Hematopoietic multipotent progenitor cell treated with erythropoietin and hydrocortisone succinate and interleukin-3 and kit ligand, for 6 days (in vitro differentiated cells): ENCODE measurements around the gene ARL8A.

Experiments used
- DNase-seq: peaks from one replicate; pipeline ENCODE4 v3.0.0-alpha.2; 2015

ARL8A gene

DNA sequence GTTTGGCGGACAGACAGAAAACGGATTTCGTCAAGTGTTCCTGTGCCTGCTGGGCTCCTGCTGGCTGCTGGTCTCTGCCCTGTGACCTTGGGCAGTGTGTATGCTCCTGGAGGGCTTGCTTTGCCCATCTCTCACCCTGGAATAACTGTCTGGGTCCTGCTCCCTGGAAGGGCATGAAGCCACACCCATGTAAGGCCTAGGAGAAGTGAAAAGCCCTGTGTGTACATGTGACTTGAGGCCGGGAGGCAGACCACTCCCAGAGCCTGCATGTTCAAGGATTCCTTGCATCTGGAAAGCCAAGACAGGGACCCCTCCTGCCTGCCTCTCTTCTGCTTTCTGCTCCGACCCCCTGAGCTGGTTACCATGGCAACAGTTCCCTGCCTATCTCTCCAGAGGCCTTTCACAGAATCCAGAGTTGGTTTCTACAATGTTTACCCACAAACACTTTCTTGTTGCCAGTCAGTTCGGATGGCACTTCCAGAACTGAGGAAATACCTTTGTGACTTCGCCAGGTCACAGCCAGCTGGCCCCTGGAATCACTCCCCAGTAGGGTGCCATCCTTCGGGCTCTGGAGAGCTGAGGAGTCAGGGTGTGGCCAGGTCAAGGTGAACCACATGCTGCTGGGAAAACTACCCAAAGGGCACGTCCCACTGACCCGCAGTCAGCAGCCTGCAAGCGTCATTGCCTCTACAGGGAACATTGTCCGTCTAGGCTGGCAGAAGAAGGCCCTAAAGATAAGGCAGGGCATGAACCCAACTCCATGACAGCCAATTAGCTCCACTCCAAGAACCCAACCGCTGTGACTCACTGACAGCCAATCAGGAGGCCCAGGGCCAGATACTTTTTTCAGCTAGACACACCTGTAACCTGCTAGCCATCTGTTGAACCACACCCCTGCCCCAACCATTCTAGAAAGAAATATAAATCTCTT, 36.5 kb downstream of the ARL8A start:
- DNase-seq: peak; percentile 23

DNA sequence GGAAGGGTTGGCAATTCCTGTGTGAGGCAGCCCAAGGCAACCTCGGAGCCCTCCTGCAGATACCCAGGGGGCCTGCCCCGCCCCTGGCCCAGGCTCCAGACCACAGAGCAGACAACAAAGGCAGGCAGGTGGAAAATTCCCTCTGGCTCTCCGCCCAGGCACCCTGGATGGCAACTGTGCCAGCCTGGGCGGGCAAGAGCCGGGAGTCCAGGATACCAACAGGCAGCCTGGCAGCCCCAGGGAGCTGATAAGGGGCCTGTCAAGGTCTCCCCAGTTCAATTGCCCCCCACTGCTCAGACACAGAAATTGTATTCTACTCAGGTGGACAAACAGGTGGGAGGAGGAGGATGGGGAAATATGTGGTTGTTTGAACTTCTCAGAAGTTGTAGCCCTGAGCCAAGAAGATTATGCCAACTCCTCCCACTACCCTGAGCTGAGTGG, 37.2 kb downstream of the ARL8A start:
- DNase-seq: no peak

DNA sequence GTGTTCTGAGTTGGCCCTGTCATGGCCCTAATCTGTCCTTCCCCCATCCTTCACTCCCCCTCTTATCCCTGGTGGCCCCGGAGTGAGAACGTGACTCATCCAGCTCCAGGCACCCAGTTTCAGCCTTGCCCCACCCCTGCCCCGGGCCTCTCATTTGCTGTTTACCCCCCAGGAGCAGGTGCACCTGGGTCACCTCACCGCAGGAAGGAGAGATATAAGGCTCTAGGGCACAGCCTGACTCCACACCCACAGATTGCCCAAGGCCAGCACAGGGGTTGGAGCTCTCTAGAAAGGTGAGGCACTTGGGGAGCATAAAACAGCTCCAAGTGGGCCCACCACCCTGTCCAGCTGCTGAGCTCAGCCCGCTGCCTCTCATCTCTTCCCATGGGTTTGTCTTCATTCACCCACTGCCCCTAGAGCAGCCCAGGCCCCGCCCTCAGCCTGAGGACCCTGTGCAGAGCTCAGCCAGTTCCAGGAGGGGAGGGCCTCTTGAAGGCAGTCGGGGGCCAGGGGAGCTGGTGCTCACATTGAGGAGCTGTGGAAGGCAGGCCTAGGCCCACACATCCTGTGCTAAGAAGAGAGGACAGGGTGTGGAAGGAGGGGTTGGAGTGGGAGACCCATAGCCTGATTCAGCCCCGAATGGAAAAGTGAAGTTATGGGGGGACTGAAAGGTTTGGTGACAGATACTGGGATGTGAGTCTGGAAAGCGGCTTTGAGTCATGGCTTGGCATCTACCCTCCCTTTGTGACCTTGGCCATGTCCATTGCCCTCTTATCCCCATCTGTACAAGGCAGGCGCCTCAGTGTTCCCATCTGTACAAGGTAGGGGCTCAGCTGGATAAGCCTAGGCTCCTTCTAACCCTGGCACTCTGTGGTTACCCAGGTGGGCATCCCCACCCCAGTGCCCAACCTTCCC, 37.9 kb downstream of the ARL8A start:
- DNase-seq: peak; percentile 31

DNA sequence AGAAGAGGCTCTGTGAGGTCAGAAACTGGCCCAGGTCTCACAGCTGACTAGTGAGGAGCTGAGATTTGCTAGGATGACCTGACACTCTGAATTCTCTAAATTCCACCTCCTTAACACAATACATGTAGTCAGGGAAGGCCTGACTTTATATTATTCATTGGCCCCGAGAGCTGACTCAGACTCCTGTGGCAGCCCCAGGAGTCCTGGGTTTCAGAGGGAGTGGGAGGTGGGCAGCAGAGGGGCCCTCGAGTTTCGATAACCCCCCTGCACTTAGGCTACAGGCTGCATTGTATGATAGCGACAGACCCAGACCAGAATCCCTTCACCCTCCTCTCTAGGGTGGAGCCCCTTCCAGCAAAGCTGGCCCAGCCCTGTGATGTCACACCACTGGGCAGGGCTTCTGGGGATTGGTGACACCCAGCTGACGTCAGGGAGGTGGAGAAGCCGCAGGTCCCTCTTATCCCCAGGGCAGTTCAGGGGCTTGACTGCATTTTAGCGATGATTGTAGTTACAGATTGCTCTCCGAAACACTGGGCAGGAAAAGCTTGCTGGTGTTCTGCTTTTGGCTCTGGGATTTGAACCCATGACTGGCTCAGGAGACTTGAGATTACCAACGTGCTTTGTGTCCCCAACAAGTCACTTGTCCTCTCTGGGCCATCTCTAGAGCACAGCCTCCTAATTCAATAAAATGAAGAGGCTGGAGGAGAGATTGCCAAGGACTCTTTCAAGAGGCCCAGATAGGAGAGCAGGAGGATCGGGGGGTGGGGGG, 38.8 kb downstream of the ARL8A start:
- DNase-seq: peak; percentile 78

DNA sequence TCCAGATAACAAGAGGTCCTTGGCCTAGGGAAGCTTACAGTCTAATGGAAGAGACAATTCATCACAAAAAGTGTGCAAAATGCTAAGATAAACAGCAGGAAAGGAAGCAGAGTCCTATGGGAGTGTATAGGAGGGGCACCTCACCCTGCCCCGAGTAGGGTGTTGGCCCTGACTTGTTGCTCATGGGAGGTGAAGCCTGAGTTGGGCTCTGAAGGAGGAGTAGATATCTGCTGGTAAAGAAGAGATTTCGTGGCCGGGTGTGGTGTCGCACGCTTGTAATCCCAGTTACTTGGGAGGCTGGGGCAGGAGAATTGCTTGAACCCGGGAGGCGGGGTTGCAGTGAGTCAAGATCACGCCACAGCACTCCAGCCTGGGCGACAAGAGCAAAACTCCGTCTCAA, 40.5 kb downstream of the ARL8A start:
- DNase-seq: peak; percentile 32

DNA sequence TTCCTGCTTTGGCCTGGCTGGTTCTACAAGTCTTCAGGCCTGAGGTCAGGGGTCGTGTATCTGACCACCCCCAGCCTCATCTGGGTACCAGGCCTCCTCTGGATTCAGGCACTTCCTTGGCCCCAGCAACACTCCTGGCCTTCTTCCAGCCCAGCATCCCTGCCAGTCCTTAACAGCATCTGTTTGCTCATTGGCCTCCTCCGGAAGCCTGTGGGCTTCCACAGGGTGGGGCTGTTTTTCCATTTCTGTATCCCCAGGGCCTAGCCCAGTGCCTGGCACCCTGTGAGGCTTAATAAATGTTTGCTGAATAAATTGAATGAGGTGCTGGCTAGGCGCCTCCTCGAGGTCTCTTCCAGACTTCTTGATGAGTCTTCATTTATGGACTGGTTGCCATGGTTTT, 43.4 kb downstream of the ARL8A start:
- no peak for DNase-seq

DNA sequence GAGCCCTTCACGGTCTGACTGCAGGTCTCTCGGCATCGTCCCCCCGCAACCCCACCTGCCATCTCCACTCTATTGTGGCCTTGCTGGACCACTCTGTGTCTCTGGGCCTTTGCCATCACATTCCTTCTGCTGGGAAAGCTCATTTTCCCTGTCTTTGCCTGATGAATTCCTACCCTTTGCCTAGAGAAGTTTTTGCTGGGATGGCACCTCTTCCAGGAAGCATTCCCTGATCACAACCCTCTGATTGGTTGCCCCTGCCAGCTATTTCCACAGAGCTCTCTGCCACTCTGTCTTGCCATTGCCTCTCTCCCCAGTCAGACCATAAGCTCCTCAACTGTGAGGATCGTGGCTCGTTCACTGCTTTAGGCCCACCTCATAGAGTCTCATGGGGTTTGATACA, 50.7 kb downstream of the ARL8A start:
- no peak for DNase-seq

DNA sequence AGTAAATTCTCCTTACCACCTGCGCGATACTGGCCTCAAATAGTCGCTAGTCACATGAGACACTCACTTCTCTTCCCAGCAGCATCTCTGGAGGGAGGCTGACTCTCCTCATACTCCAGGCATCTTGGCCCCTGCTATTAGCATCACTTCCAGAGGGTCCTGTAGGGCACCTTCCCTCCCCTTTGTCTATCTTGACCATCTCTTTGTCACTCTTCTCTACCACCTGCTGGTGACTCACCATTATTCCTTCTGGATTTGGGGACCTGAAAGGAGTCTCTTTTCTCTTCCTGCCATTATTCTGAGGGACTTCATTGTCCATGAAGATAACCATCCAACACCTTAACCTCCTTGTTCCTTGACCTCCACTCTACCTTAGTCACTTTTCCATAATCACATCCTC, 53.5 kb downstream of the ARL8A start:
- DNase-seq: no peak

DNA sequence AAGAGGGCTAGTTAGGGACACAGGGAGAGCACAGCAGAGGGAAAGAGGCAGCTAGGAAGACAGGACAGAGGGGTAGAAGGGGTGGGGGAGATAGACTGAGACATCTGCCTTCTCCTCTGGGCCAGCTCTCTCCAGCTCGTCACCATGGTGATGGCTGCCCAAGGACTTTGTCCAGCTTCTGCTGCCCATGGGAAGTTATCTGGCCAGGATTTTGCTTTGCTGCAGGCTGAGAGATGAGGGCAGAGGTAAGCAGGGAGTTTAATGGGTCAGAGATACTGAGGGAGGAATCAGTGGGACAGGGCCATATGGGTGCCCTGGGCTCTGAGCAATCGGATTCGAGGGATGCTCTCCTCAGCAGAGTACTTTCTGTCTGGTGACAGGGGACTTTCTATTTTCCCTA, 56.3 kb downstream of the ARL8A start:
- no peak for DNase-seq

DNA sequence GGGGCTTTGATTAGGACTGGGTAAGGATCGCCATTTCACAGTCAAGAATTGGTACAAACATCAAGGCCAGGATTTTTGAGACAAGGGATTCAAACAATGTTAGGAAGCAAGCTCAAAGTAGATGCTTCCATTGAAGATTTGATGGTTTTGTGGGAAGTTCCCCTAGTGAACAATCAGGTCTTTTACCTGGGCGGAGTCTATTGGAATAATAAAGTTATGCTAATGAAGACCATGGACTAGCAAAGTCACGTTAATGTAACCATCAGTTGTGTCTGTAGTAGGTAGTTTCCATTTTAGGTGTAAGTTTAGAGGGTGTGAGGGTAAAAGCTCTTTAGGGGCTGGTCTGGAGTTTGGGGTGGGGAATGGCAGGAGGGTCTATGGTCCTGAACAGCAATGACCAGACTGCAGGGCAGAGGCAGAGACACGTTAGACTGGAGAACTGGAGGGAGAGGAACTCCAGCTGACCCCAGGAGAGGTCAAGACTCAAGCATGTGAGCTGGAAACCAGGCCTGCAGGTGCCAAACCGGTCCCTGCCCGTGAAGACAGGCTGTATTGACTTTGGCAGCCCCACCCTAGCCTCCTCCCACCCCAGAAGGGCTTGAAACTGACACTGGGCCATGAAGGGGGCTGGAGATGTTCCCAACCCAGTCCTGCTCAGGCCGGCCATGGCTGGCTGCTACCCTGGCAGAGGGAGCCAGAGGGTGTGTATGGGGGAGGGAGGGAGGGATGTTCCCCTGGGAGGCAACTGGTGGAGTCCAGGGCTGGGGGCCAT, 57.8 kb downstream of the ARL8A start:
- no peak for DNase-seq

DNA sequence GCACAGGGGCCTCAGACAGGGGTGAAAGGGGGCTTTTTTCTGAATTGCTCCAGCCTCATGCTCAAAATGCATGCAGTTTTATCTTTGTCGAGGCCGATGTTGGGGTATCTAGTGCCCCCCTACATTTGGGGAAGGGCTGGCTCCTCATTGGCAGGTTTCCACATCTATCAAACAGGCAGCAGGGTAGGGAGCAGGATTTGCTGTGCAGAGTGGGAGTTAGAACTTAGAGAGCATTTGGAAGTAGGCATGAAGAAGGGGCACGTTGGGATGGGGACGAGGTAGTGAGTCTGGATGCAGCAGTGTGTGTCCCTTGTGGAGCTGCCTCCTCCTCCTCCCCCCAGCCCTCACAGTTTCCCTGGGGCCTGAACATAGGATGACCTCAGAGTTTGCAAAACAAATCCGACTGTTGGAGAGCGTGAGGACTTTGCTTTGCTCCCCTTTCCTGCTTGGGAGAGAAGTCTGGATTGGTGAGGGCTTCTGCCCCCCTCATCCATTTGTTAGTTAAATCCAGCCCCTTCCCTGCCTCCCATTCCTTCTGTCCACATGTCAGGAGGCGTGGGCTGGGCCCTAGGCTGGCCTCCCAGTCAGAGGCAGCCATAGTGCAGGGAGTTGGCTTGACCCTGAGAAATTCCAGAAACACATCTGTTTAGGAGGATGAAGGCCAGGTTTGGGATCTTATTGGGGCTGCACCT, 58.7 kb downstream of the ARL8A start:
- no peak for DNase-seq

DNA sequence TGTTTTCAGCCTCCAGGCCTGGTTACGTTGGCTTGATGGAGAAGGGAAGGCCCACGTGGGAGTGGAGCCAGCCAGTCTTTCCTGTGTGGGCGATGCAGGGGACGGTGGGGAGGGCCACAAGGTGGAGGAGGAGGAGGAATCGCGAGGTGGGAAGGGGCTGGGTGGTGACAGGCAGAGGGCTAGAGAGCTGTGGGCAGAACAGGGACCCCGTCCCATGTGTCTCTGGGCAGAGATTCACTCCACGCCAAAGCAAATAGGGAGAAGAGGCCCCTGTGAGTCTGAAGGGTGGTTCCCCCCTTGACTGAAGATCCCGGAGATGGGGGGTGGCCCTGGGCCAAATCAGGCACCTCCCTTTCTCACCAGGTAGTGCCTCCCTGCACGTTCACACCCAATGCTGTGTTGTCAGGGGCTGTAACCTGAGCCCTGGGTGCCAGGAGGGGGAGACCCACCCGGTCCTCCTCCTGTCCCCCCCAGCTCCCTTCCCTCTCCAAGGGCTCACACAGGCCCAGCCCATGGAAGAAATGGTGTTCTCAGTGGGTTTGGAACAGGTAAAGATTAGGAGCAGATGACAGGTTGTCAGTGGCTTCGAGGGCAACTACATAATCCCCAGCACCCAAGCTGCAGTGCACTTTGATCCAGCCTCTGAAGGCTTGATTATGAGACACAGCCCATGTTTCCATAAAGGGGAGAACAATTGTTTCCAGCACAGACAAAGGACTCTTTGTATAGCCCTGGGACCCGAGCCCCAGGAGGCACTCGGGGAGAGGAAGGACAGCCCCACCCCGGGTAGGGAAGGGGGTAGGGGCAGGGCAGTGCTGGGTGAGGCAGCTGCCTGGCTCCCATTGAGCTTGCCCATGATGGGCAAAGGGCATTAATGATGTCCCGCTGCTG, 59.5 kb downstream of the ARL8A start:
- DNase-seq: no peak
